Lower leg skin (tissue), 4 donors: Measurements from ENCODE around the gene ADGRG6. TPM values are rescaled to one million over a fixed set of nuclear protein-coding genes. Genes with fewer than 3 reads are reported as not detected.

Source experiments
- DNase-seq, 2 donors: peaks; one replicate each; pipeline ENCODE4 v3.0.0-alpha.2; 2019; ENCODE audit warnings: low spot score in 2 of 2
- H3K4me3 ChIP-seq: fragments of 200-600 bp; sonication (generic); 2 replicates; pipeline ENCODE4 v1.5.1; 2017; ENCODE audit warnings: mild to moderate bottlenecking, low read depth; ENCODE audit not compliant: poor library complexity, severe bottlenecking
- POLR2A ChIP-seq, 2 donors: fragments of 450-650 bp; IDR thresholded peaks; one replicate each; pipeline ENCODE4 v1.6.1; 2016 to 2017; ENCODE audit warnings: antibody characterized with exemption in 2 of 2, mild to moderate bottlenecking in 1 of 2, moderate library complexity in 1 of 2
- WGBS, 2 donors: methylation state at CpG; one replicate each; pipeline ENCODE4 v1.1.5; 2018; 5-methylcytosine and 5-hydroxymethylcytosine counted together
- intact Hi-C: fragments of 100-400 bp; cut with DNase I; formaldehyde crosslinking; loops from one replicate; pipeline ENCODE4 v1.15.0; 2023; ENCODE audit warnings: low total_unique reads
- total RNA-seq, 4 donors: library from RNA; depleted of rRNA; stranded (reverse); fragments of >200 nt; gene quantifications; one replicate each; pipeline ENCODE4 v1.1.0, GENCODE V29; 2016
- TF ChIP-seq, protein P1 (sequence below), 3 donors: fragments of 450-650 bp; IDR thresholded peaks; one replicate each; pipeline ENCODE4 v1.5.1; 2016; ENCODE audit warnings: antibody characterized with exemption in 3 of 3, mild to moderate bottlenecking in 3 of 3, moderate library complexity in 2 of 3

Gene ADGRG6
- total RNA-seq, 4 donors from 2014 or later = 41.8 to 54.8 (median 50.0) TPM

DNA sequence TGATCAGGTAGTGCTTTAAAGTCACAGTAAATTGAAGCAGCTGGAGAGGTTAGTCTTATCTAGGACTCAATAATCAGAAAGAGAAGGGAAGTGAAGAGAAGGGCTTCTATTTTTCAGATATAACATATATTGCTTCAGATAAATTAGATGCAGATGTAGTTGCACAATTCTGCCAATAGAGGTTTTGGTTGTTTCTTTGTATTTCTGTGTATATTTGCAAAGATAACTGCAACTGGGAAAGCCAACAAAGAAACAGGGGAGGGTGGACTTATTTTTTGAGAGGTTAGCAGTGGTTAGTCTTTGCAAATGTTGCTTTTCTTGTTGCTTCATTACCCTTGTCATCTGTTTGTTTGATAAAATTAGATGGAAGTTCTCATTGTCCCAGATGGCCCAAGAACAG lies 106.6 kb downstream of the ADGRG6 start:
- TF ChIP-seq POLR2A (IDR thresholded peaks at IDR 0.05) = no peak
- intact Hi-C loops = no loop called here
- no peak overlapping the region for H3K4me3 ChIP-seq
- no peak for DNase-seq

- H3K4me3 ChIP-seq = no peak overlapping the region
- intact Hi-C loops = loop anchor here (5.0 kb wide), 1 partner anchor 1333 kb away; no protein-coding TSS in a partner anchor
- 68 to 75% methylated on average over 1 of the region's 1 CpG for WGBS, 2 donors
- DNase-seq = no peak
- TF ChIP-seq, protein P1, sequence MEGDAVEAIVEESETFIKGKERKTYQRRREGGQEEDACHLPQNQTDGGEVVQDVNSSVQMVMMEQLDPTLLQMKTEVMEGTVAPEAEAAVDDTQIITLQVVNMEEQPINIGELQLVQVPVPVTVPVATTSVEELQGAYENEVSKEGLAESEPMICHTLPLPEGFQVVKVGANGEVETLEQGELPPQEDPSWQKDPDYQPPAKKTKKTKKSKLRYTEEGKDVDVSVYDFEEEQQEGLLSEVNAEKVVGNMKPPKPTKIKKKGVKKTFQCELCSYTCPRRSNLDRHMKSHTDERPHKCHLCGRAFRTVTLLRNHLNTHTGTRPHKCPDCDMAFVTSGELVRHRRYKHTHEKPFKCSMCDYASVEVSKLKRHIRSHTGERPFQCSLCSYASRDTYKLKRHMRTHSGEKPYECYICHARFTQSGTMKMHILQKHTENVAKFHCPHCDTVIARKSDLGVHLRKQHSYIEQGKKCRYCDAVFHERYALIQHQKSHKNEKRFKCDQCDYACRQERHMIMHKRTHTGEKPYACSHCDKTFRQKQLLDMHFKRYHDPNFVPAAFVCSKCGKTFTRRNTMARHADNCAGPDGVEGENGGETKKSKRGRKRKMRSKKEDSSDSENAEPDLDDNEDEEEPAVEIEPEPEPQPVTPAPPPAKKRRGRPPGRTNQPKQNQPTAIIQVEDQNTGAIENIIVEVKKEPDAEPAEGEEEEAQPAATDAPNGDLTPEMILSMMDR (IDR thresholded peaks at IDR 0.05) = no peak
- no peak for TF ChIP-seq POLR2A (IDR thresholded peaks at IDR 0.05)
Measured at GRCh38 chr6:142409794-142410193, 108.0 kb downstream of the ADGRG6 start.

- intact Hi-C loops = loop anchor here (5.0 kb wide), 1 partner anchor 1331 kb away; no protein-coding TSS in a partner anchor
- 89 to 91% methylated on average over 2 of the region's 2 CpGs for WGBS, 2 donors
- TF ChIP-seq, protein P1 (IDR thresholded peaks at IDR 0.05) = no peak
- TF ChIP-seq POLR2A (IDR thresholded peaks at IDR 0.05) = no peak
Measured at GRCh38 chr6:142411145-142411544, 109.3 kb downstream of the ADGRG6 start.

DNA sequence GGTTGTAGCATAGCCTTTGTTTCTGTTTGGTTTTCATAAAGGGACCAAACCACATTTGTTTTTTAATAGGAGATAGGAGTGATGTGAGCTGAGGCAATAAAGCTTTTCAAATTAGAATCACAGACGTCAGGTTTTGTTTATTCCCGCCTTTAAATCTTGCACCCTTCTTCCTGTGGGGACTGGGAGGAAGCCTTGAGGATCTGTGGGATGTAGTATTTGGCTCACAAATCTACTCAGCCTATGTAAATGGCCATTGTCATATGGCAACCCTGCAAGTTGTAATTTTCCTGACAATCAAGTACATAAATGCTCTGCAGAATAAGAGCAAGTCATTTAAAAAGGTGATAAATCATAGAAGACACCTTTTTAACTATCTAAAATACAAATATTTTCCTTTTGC lies 110.4 kb downstream of the ADGRG6 start:
- intact Hi-C loops = loop anchor here (5.0 kb wide), 1 partner anchor 1330 kb away; no protein-coding TSS in a partner anchor
- no peak for TF ChIP-seq POLR2A (IDR thresholded peaks at IDR 0.05)
- TF ChIP-seq, protein P1 (IDR thresholded peaks at IDR 0.05) = no peak
- DNase-seq = no peak
- no peak overlapping the region for H3K4me3 ChIP-seq
- WGBS, 2 donors = 46 to 74% methylated on average over 2 of the region's 2 CpGs

More at GRCh38 chr6:142411145-142411544, 109.3 kb downstream of the ADGRG6 start:
- H3K4me3 ChIP-seq = no peak overlapping the region
- no peak for DNase-seq

DNA sequence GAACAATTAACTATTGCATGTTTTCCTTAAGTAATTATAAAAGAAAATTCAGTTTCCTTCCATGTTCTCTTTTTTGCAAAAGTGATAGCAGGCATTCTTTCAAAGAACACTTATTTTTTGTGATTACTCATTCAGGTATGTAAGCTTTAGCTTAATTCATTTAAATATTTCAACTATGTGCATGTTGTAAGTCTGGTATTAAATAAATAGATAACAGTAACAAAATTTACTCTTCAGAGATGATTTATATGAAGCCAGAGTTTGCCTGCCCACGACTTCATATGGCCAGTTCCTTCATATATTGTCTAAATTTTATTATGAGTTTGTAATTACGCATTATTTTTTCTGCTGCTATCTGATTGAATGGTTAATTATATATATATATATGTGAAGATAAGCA lies 110.9 kb downstream of the ADGRG6 start:
- DNase-seq = no peak
- intact Hi-C loops = loop anchor here (5.0 kb wide), 1 partner anchor 1330 kb away; no protein-coding TSS in a partner anchor

GRCh38 chr6:142413111-142413510 lies 111.3 kb downstream of the ADGRG6 start:
- no peak for DNase-seq
- H3K4me3 ChIP-seq = no peak overlapping the region
- intact Hi-C loops = loop anchor here (5.0 kb wide), 1 partner anchor 1329 kb away; no protein-coding TSS in a partner anchor
- TF ChIP-seq, protein P1 (IDR thresholded peaks at IDR 0.05) = no peak
- no peak for TF ChIP-seq POLR2A (IDR thresholded peaks at IDR 0.05)

More for the DNA sequence above, 110.9 kb downstream of the ADGRG6 start:
- no peak for TF ChIP-seq POLR2A (IDR thresholded peaks at IDR 0.05)
- TF ChIP-seq, protein P1 (IDR thresholded peaks at IDR 0.05) = no peak
- H3K4me3 ChIP-seq = no peak overlapping the region
- 69% methylated on average over 2 of the region's 2 CpGs for WGBS, 2 donors
